ENCODE results near the gene HOXA4.

Gene HOXA4

DNA sequence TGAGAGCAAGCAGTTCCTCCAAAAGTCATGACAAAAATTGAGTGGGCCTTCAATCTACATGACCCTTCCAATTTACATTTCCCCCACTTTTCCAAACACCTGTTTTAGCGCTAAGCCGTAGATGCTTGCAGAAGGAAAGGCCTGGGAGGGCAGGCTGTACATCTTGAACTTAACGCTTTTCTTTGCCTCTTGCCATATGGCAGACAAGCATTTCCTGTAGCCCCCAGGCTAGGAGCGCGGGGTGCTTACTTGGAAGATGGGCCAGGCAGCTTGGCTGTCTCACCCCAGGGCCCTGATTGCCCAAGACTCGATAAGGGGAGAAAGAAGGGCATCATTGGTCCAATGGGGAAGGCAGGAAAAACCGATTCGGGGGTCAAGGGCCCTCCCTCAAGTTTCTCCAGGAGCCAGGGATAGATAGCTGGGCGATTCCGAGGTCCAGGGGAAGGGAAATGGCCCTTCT is 41.8 kb upstream of the HOXA4 start:
- no peak for DNase-seq (ENCODE audit: low spot score in 2 of 2)
- no peaks in the 10 kb centered on the region for H3K36me3 Mint-ChIP-seq

DNA sequence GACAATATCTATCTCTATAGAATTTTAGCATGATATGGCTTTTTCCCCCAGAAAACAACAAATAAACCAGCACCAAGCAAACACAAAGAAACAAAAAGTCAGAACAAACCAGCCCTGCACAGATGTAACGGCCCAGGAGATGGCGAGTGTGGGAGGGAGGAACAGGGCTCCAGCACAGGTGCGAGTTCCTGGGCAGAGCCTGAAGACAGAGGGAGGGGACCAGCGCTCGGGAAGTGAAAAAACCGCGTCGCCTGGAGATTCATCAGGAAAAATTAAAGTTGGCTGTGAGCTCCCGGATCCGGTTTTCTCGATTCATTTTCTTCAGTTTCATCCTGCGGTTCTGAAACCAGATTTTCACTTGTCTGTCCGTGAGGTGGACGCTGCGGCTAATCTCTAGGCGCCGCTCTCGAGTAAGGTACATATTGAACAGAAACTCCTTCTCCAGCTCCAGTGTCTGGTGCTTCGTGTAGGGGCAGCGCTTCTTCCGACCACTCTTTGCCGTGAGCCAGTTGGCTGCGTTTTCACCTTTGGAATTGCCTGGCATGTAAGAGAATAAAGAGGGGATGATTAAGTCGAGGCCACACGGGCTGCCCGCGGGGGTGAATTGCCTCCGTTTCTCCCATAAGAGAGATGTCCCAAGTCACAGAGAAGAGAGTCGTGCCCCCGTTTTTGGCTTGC is 41.2 kb upstream of the HOXA4 start:
- ATAC-seq (no peak), DNase-seq (ENCODE audit: low spot score in 2 of 2) (no peak)
- Mint-ChIP-seq H3K27ac (no peak overlapping the region), H3K9me3 (no peaks in the 10 kb centered on the region), H3K4me3 (peak overlapping the region; percentile 63), H3K36me3 (no peaks in the 10 kb centered on the region), H3K4me1 (peaks cover 34% of the 10 kb centered on the region)

More for the DNA sequence above, 41.8 kb upstream of the HOXA4 start:
- no peaks in the 10 kb centered on the region for H3K9me3 Mint-ChIP-seq
- H3K4me1 Mint-ChIP-seq: peaks cover 34% of the 10 kb centered on the region
- ATAC-seq: no peak
- no peak overlapping the region for H3K27ac Mint-ChIP-seq
- peak overlapping the region; percentile 63 for H3K4me3 Mint-ChIP-seq

- Mint-ChIP-seq H3K4me3 (peak overlapping the region; percentile 63), H3K4me1 (peaks cover 34% of the 10 kb centered on the region), H3K27ac (no peak overlapping the region), H3K9me3 (no peaks in the 10 kb centered on the region), H3K36me3 (no peaks in the 10 kb centered on the region)
- ATAC-seq (no peak), DNase-seq (ENCODE audit: low spot score in 2 of 2) (no peak)
These were observed 40.7 kb upstream of the HOXA4 start for GRCh38 chr7:27171325-27171636.

DNA sequence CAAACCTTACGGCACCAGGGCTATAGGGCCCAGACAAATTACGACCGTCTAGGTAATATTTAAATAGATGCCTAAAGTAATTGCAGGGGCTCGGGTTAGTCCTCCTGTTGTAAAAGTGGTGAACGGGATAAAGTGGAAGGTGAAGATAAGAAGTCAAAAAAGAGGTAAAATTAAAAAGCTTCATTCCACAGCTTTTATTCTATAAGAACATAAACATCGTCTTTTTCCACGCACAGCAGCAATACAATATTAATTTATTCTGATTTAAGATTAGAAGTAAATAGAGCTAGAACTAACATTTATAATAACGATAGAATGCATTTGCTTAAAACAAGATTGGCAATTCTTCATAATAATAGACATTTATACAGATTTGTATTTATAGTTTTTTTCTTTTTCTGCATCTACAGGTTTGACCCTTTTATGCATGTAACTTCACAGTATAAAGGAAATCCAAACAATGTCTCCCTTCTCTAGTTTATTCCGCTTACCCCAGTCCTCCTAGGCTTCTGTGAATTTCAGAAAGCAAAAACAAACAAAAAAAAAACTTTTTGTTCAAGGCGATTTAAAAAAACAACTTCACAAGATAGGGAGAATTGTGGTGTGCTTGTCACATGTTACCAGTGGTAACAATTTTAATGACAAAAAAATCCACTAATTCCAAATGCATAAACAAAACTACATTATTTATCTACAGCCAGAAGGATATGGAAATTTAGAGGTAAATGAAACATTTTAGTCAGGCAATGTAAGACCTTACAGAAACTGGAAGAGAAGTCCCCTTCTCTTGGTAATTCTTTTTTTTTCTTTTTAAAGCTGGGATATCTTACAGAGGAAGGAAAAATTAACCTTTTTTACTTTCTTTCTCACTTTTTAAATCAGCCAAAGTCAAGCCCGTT is 40.1 kb upstream of the HOXA4 start:
- Mint-ChIP-seq H3K36me3 (peaks cover 4% of the 10 kb centered on the region), H3K4me3 (no peak overlapping the region), H3K4me1 (peaks cover 37% of the 10 kb centered on the region), H3K27ac (no peak overlapping the region), H3K9me3 (no peaks in the 10 kb centered on the region)
- DNase-seq (ENCODE audit: low spot score in 2 of 2) (no peak), ATAC-seq (no peak)

DNA sequence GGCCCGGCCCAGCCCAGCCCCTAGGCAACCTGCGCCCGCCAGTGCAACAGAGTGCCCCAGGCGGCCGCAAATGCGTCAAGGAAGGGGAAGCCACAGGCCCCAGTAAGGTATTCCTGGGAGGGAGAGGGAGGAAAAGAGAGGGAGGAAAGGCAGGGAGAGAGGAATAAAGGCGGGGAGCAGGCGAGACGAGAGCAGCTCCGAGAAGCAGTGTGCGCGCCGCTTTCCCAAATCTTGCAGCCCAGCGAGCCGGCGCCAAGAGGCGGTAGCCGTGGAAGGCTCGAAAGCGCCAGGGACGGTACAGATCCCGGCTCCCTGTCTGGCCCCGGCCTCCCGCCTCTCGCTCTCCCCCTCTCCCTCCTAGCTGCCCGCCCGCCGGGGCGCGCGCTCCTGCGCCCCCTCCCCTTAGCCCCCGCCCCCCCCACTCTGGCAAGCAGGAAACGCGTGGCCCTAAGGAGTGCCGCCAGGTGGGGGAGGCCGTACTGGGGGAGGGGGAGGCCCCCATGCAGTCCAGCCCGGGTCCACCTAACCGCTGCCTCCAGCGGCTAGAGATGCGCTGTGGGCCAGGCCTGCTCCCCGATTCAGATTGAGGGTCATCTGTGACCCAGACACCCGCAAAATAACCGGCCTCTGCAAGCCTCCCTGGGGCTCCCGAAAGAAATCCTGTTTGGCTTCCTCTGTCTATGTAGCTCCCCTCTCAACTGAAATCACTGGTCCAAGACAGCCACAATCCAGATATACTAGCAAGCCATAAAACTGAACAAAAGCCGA is 39.3 kb upstream of the HOXA4 start:
- no peaks in the 10 kb centered on the region for H3K9me3 Mint-ChIP-seq
- no peak for DNase-seq (ENCODE audit: low spot score in 2 of 2)
- peaks cover 6% of the 10 kb centered on the region for H3K36me3 Mint-ChIP-seq
- no peak overlapping the region for H3K27ac Mint-ChIP-seq
- no peak overlapping the region for H3K4me3 Mint-ChIP-seq
- H3K4me1 Mint-ChIP-seq: peaks cover 37% of the 10 kb centered on the region
- no peak for ATAC-seq

- peaks cover 47% of the 10 kb centered on the region for H3K4me1 Mint-ChIP-seq
- no peak for ATAC-seq
- no peaks in the 10 kb centered on the region for H3K9me3 Mint-ChIP-seq
- H3K27ac Mint-ChIP-seq: peak overlapping the region; percentile 13
- H3K36me3 Mint-ChIP-seq: peaks cover 6% of the 10 kb centered on the region
- no peak for DNase-seq (ENCODE audit: low spot score in 2 of 2)
- no peak overlapping the region for H3K4me3 Mint-ChIP-seq
These were observed 37.8 kb upstream of the HOXA4 start for GRCh38 chr7:27168265-27168947.

- Mint-ChIP-seq H3K36me3 (peaks cover 6% of the 10 kb centered on the region), H3K4me1 (peaks cover 47% of the 10 kb centered on the region), H3K9me3 (no peaks in the 10 kb centered on the region), H3K4me3 (no peak overlapping the region), H3K27ac (no peak overlapping the region)
- DNase-seq (ENCODE audit: low spot score in 2 of 2) (no peak), ATAC-seq (no peak)
These were observed 37.3 kb upstream of the HOXA4 start for GRCh38 chr7:27167916-27168264.

GRCh38 chr7:27166531-27167505 is 36.3 kb upstream of the HOXA4 start:
- Mint-ChIP-seq H3K36me3 (peaks cover 6% of the 10 kb centered on the region), H3K27ac (peak overlapping the region; percentile 30), H3K9me3 (no peaks in the 10 kb centered on the region), H3K4me3 (peak overlapping the region; percentile 42), H3K4me1 (peaks cover 39% of the 10 kb centered on the region)
- ATAC-seq: no peak
- DNase-seq (ENCODE audit: low spot score in 2 of 2): no peak

DNA sequence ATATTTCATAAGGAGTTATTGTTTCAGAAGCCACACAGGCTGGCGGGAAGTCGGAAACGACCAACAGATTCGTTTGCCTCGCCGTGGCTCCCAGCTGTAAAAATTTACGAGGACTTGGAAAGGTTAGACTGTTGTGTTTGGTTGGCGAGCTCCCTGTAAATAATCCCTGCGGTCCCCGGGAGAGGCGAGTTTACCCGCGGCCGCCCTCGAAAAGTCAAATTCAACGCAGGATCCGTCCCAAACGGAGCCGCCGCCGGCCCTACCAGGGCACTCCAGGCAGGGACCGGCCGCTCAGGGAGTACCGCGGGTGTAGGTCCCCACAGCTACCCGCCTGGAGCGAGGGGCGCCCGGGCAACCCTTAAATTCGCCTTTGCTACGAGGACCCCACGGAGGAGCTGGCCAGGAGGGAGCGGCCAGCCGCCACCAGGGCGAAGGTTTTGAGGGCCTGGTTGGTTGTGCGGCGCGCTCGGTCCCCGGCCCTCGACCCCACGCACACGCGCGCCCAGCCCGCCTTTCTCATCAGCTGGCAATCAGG is 35.5 kb upstream of the HOXA4 start:
- peaks cover 32% of the 10 kb centered on the region for H3K4me1 Mint-ChIP-seq
- H3K4me3 Mint-ChIP-seq: peak overlapping the region; percentile 42
- no peaks in the 10 kb centered on the region for H3K9me3 Mint-ChIP-seq
- DNase-seq (ENCODE audit: low spot score in 2 of 2) (no peak), ATAC-seq (no peak)
- H3K27ac Mint-ChIP-seq: no peak overlapping the region
- peaks cover 6% of the 10 kb centered on the region for H3K36me3 Mint-ChIP-seq

GRCh38 chr7:27165089-27165995 is 34.8 kb upstream of the HOXA4 start, which contains the start of gene HOXA9:
TSS of gene HOXA9 (minus strand) at chr7:27165537. CDS start at chr7:27165457, 80 bp downstream.
- H3K4me1 Mint-ChIP-seq: peaks cover 32% of the 10 kb centered on the region
- DNase-seq (ENCODE audit: low spot score in 2 of 2): no peak
- H3K9me3 Mint-ChIP-seq: no peaks in the 10 kb centered on the region
- no peak for ATAC-seq
- H3K4me3 Mint-ChIP-seq: peak within 1 kb of the TSS; percentile 42
- no peak within 1 kb of the TSS for H3K27ac Mint-ChIP-seq
- peaks cover 6% of the 10 kb centered on the region for H3K36me3 Mint-ChIP-seq

GRCh38 chr7:27164367-27165088 is 34.0 kb upstream of the HOXA4 start:
- no peak for ATAC-seq
- no peak for DNase-seq (ENCODE audit: low spot score in 2 of 2)
- H3K4me3 Mint-ChIP-seq: peak overlapping the region; percentile 42
- peaks cover 6% of the 10 kb centered on the region for H3K36me3 Mint-ChIP-seq
- H3K4me1 Mint-ChIP-seq: peaks cover 35% of the 10 kb centered on the region
- H3K27ac Mint-ChIP-seq: no peak overlapping the region
- no peaks in the 10 kb centered on the region for H3K9me3 Mint-ChIP-seq

DNA sequence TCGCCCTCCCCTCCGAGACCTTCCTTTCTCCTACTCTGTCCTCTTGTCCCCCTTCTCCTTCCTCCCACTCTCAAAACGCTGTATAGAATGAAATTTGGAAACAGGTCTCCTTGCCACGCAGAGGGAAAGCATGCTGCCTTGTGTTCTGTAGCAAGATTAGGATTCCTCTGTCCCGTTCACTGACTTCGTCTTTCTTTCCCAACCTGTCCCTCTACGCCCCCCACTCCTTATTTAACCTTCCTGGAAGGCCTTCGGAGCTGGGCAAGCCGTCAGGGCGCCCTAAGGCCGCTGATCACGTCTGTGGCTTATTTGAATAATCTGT is 33.4 kb upstream of the HOXA4 start:
- ATAC-seq (no peak), DNase-seq (ENCODE audit: low spot score in 2 of 2) (no peak)
- Mint-ChIP-seq H3K4me3 (peak overlapping the region; percentile 42), H3K9me3 (no peaks in the 10 kb centered on the region), H3K27ac (no peak overlapping the region), H3K4me1 (peaks cover 31% of the 10 kb centered on the region), H3K36me3 (peaks cover 6% of the 10 kb centered on the region)

Measured in stimulated activated effector memory CD8-positive, alpha-beta T cell treated with anti-CD3 and anti-CD28 coated beads, Interleukin-12 subunit alpha, Interleukin-12 subunit beta, amount 100 ng/mL, for 72 hours (primary cell).